ENCODE data around the gene PKNOX2. TPM values are rescaled to one million over a fixed set of nuclear protein-coding genes. Genes with fewer than 3 reads are reported as not detected.

The PKNOX2 gene
- total and polyA plus RNA-seq, 2 of the 4 experiments (the other 2 are of a cell fraction): 0.72 to 2.3 TPM

DNA sequence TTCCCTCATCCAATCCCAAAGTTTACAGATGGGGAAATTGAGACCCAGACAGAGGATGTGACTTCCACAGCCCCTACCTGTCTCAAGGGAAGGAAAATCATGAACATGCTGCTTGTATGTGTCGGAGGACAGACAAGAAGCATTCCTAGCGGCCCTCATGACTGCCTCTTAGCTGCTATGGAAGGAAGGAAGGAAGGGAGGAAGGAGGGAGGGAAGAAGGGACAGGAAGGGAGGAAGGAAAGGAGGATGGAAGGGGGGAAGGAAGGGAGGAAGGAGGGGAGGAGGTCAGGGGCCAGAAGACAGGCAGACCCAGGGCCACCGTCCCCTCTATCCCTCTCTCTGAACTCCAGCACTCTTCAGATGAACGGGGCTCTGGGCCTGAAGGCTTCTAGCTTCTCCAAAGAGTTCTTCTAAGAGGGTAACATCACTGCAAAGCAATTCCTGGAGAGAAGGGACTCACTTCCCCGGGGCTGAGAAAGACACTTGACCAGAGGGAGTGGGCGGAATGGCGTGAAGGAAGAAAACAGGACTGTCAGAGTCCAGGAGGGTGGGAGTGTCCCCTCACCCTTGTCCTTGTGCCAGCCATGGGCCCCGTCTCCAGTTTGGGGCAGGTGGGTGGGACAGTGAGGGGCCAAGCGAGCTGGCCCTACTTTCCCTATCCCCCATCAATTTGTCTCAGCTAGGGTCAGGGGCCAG lies 182.2 kb downstream of the PKNOX2 start:
- H3K14ac ChIP-seq (replicated peaks; ENCODE audit: low read depth, low read length): no peak overlapping the region
- no peak for DNase-seq
- H4K5ac ChIP-seq (ENCODE audit: low read depth, low read length): no peak overlapping the region
- H3K18ac ChIP-seq (ENCODE audit: low read depth, low read length): no peak overlapping the region
- H3K4me3 ChIP-seq (ENCODE audit: insufficient read depth, low read depth, low read length): no peak overlapping the region
- H3K4me1 ChIP-seq (ENCODE audit: control insufficient read depth, insufficient read depth, low read length): peaks cover 2% of the 10 kb centered on the region; the same call in 1 of the 2 replicates
- POLR2A ChIA-PET (ENCODE audit: unreplicated experiment): interaction anchor here (1.5 kb wide), 1 partner anchor 179 kb away, joined by 4 read pairs; no protein-coding TSS in a partner anchor
- TF ChIP-seq CEBPB (IDR thresholded peaks at IDR 0.05; ENCODE audit: low read depth, low read length): no peak
- TF ChIP-seq CHD1 (IDR thresholded peaks at IDR 0.05; ENCODE audit: low read depth, low read length): no peak
- no peak for TF ChIP-seq MAFK (IDR thresholded peaks at IDR 0.05; ENCODE audit: low read depth, low read length)
- TF ChIP-seq POLR2A (IDR thresholded peaks at IDR 0.05; ENCODE audit: low read depth, low read length): no peak
- no peak for TF ChIP-seq RAD21 (IDR thresholded peaks at IDR 0.05; ENCODE audit: low read length)
- TF ChIP-seq, protein P1, sequence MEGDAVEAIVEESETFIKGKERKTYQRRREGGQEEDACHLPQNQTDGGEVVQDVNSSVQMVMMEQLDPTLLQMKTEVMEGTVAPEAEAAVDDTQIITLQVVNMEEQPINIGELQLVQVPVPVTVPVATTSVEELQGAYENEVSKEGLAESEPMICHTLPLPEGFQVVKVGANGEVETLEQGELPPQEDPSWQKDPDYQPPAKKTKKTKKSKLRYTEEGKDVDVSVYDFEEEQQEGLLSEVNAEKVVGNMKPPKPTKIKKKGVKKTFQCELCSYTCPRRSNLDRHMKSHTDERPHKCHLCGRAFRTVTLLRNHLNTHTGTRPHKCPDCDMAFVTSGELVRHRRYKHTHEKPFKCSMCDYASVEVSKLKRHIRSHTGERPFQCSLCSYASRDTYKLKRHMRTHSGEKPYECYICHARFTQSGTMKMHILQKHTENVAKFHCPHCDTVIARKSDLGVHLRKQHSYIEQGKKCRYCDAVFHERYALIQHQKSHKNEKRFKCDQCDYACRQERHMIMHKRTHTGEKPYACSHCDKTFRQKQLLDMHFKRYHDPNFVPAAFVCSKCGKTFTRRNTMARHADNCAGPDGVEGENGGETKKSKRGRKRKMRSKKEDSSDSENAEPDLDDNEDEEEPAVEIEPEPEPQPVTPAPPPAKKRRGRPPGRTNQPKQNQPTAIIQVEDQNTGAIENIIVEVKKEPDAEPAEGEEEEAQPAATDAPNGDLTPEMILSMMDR (conservative IDR thresholded peaks at IDR 0.05; ENCODE audit: low read depth, low read length): no peak
- no peak for TF ChIP-seq MAZ (IDR thresholded peaks at IDR 0.05; ENCODE audit: borderline replicate concordance, low read depth, low read length)
- TF ChIP-seq, protein P2, sequence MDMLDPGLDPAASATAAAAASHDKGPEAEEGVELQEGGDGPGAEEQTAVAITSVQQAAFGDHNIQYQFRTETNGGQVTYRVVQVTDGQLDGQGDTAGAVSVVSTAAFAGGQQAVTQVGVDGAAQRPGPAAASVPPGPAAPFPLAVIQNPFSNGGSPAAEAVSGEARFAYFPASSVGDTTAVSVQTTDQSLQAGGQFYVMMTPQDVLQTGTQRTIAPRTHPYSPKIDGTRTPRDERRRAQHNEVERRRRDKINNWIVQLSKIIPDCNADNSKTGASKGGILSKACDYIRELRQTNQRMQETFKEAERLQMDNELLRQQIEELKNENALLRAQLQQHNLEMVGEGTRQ (IDR thresholded peaks at IDR 0.05; ENCODE audit: low read depth, low read length): no peak
- TF ChIP-seq MXI1 (IDR thresholded peaks at IDR 0.05; ENCODE audit: borderline replicate concordance, low read depth, low read length): no peak
- no peak for TF ChIP-seq BHLHE40 (IDR thresholded peaks at IDR 0.05; ENCODE audit: low read depth, low read length)
- peak overlapping the region; percentile 30; the same call in 1 of the 2 replicates for H2AK5ac ChIP-seq (ENCODE audit: low read depth, low read length)
- in situ Hi-C loops (cut with MboI; ENCODE audit: low sequenced_read_pairs) (loop anchor here (5.0 kb wide), 1 partner anchor 184 kb away; the partner anchor contains the start of gene PKNOX2), intact Hi-C loops (cut with micrococcal nuclease) (loop anchor here (5.0 kb wide), 2 partner anchors 84 to 124 kb away; no protein-coding TSS in a partner anchor), dilution Hi-C loops (cut with HindIII; ENCODE audit: low sequenced_read_pairs, unreplicated experiment) (no loop called here)
- H3K9me1 ChIP-seq (ENCODE audit: insufficient read depth, low read length): no peaks in the 10 kb centered on the region
- H3K9ac ChIP-seq (ENCODE audit: low read depth, low read length): no peak overlapping the region
- H2AFZ ChIP-seq (replicated peaks; ENCODE audit: low read length, poor library complexity): no peak overlapping the region
- BruUV-seq (replicated peaks): no TSS peak
- H3K23ac ChIP-seq (ENCODE audit: low read depth, low read length): no peak overlapping the region
- no peaks in the 10 kb centered on the region for H3K9me3 ChIP-seq (ENCODE audit: control insufficient read depth, insufficient read depth, low read length)
- H3K79me1 ChIP-seq (ENCODE audit: low read depth in 1 of 2, low read length in 2 of 2): no peaks in the 10 kb centered on the region
- no peak overlapping the region for H4K91ac ChIP-seq (ENCODE audit: insufficient read depth, low read depth, low read length)
- H2BK120ac ChIP-seq (ENCODE audit: low read depth, low read length): no peak overlapping the region
- no peaks in the 10 kb centered on the region for H3K36me3 ChIP-seq (ENCODE audit: control insufficient read depth, insufficient read depth, low read length)
- no peaks in the 10 kb centered on the region for H3K27me3 ChIP-seq (ENCODE audit: control insufficient read depth, insufficient read depth, low read length)
- H4K8ac ChIP-seq (ENCODE audit: low read depth in 2 of 2, low read length in 2 of 2): no peak overlapping the region
- no peak overlapping the region for H2BK20ac ChIP-seq (ENCODE audit: low read depth, low read length)
- no peak overlapping the region for H2BK5ac ChIP-seq (ENCODE audit: low read depth, low read length, poor library complexity, severe bottlenecking)
- H4K20me1 ChIP-seq (ENCODE audit: insufficient read depth, low read length): no peaks in the 10 kb centered on the region
- no peak for ATAC-seq (ENCODE audit: low read depth)
- CTCF ChIA-PET: interaction anchor here (0.6 to 2.4 kb wide), 12 partner anchors 11 to 255 kb away, joined by 3 to 11 read pairs (median 5); partner anchors contain the start of genes PKNOX2 and TMEM218
- no peak overlapping the region for H3K27ac ChIP-seq (ENCODE audit: insufficient read depth, low read length)
- H2AK9ac ChIP-seq (replicated peaks; ENCODE audit: low read depth, low read length, poor library complexity): no peak overlapping the region
- no peak overlapping the region for H3K4ac ChIP-seq (ENCODE audit: low read depth, low read length)
- H3K56ac ChIP-seq (ENCODE audit: extremely low read depth, insufficient read depth, low read length): no peak overlapping the region
- no CpG with 5 or more reads among the region's 9 CpGs for WGBS, 2 experiments (ENCODE audit: extremely low coverage in 2 of 2, insufficient read length in 1 of 2)
- H2BK15ac ChIP-seq (ENCODE audit: low read depth, low read length): no peak overlapping the region
- H3K4me2 ChIP-seq (ENCODE audit: low read depth, low read length): no peak overlapping the region

Data from IMR-90 (cell line).